Neural cell (in vitro differentiated cells): ENCODE measurements around the gene ZNF532.

Source experiments
- CTCF ChIP-seq: fragments of 450-650 bp; IDR thresholded peaks from 2 replicates; pipeline ENCODE4 v1.5.1; 2014; ENCODE audit warnings: antibody characterized with exemption, mild to moderate bottlenecking, moderate library complexity; ENCODE audit not compliant: poor library complexity, severe bottlenecking
- EZH2 ChIP-seq: fragments of 200-600, 300-800 bp; shearing (Covaris generic), sonication (generic); IDR thresholded peaks from 2 replicates; pipeline ENCODE4 v1.6.1; 2014; ENCODE audit warnings: antibody characterized with exemption, low read length, borderline replicate concordance, mild to moderate bottlenecking; ENCODE audit not compliant: insufficient read depth, poor library complexity, severe bottlenecking
- MXI1 ChIP-seq: fragments of 450-650 bp; conservative IDR thresholded peaks from 2 replicates; pipeline ENCODE4 v1.6.1; 2014; ENCODE audit warnings: antibody characterized with exemption, mild to moderate bottlenecking; ENCODE audit not compliant: poor library complexity, severe bottlenecking
- TAF1 ChIP-seq: IDR thresholded peaks from 2 replicates; pipeline ENCODE4 v1.6.1; 2012; ENCODE audit warnings: low read depth

GRCh38 chr18:58868440-58868839 lies 3.8 kb downstream of the ZNF532 start:
- TF ChIP-seq CTCF (no peak), MXI1 (no peak), TAF1 (no peak), EZH2 (no peak)
